PC-3 (cell line): ENCODE measurements around the gene SLC35F3. TPM values are rescaled to one million over a fixed set of nuclear protein-coding genes. Genes with fewer than 3 reads are reported as not detected.

ENCODE experiments used
- ATAC-seq: fragments of 200-7000 bp; cut with Tn5 transposase; 2 replicates; pipeline ENCODE4 v1.9.1; 2020; ENCODE audit warnings: mild to moderate bottlenecking, moderate library complexity
- BruUV-seq: library from RNA; stranded (reverse); fragments of 400-500 nt; replicated peaks from 2 replicates; lab custom pipeline; 2021; lab: Mats Ljungman, UMichigan
- CTCF ChIA-PET: fragments of 300-600 bp; sonication (Branson Sonifier 250); formaldehyde crosslinking; loops from one replicate; lab custom pipeline; 2022; ENCODE audit warnings: antibody characterized with exemption; lab: Charles Lee
- POLR2A ChIA-PET: fragments of 300-600 bp; sonication (Branson Sonifier 250); formaldehyde crosslinking; loops from one replicate; lab custom pipeline; 2022; ENCODE audit warnings: antibody characterized with exemption; ENCODE audit not compliant: unreplicated experiment; lab: Charles Lee
- DNase-seq: peaks from one replicate; pipeline ENCODE4 v3.0.0-alpha.2; 2015
- H2AFZ ChIP-seq: fragments of 300-600 bp; sonication (generic); 2 replicates; pipeline ENCODE4 v1.6.0; 2016; ENCODE audit warnings: antibody characterized with exemption, low read length
- H3F3A ChIP-seq: fragments of 300-600 bp; sonication (generic); one replicate; pipeline ENCODE4 v1.6.0; 2017; ENCODE audit warnings: antibody characterized with exemption, low read length, control low read depth, mild to moderate bottlenecking; ENCODE audit not compliant: unreplicated experiment
- H3K27ac ChIP-seq: fragments of 300-600 bp; sonication (generic); 2 replicates; pipeline ENCODE4 v1.5.1; 2016; ENCODE audit warnings: mild to moderate bottlenecking, low read length
- H3K27me3 ChIP-seq: fragments of 300-600 bp; sonication (generic); 2 replicates; pipeline ENCODE4 v1.6.1; 2016; ENCODE audit warnings: low read length, mixed read lengths
- H3K36me3 ChIP-seq: fragments of 300-600 bp; sonication (generic); 2 replicates; pipeline ENCODE4 v1.6.1; 2016; ENCODE audit warnings: low read depth, mixed run types, low read length, mixed read lengths
- H3K4me1 ChIP-seq: fragments of 300-600 bp; sonication (generic); 2 replicates; pipeline ENCODE4 v1.5.1; 2016; ENCODE audit warnings: low read length; ENCODE audit not compliant: insufficient read depth
- H3K4me2 ChIP-seq: fragments of 300-600 bp; sonication (generic); 2 replicates; pipeline ENCODE4 v1.6.0; 2016; ENCODE audit warnings: low read length
- H3K4me3 ChIP-seq: fragments of 300-600 bp; sonication (generic); 2 replicates; pipeline ENCODE4 v1.5.1; 2016; ENCODE audit warnings: mild to moderate bottlenecking, low read length, mixed read lengths
- H3K79me2 ChIP-seq: fragments of 300-600 bp; sonication (generic); 2 replicates; pipeline ENCODE4 v1.6.1; 2017; ENCODE audit warnings: low read length, mixed read lengths
- H3K9ac ChIP-seq: fragments of 300-600 bp; sonication (generic); 2 replicates; pipeline ENCODE4 v1.6.0; 2016; ENCODE audit warnings: mild to moderate bottlenecking, low read length
- H3K9me2 ChIP-seq: fragments of 300-600 bp; sonication (generic); replicated peaks from 2 replicates; pipeline ENCODE4 v1.6.1; 2016; ENCODE audit warnings: mixed run types, low read length, mixed read lengths
- H3K9me3 ChIP-seq: fragments of 300-600 bp; sonication (generic); 2 replicates; pipeline ENCODE4 v1.6.1; 2016; ENCODE audit warnings: low read length, mixed read lengths
- H4K20me1 ChIP-seq: fragments of 300-600 bp; sonication (generic); 2 replicates; pipeline ENCODE4 v1.6.1; 2016; ENCODE audit warnings: low read length, mixed read lengths
- CTCF ChIP-seq: fragments of 300-600 bp; sonication (generic); conservative IDR thresholded peaks from 2 replicates; pipeline ENCODE4 v1.5.1; 2017; ENCODE audit warnings: antibody characterized with exemption, low read depth, mild to moderate bottlenecking, low read length
- EZH2 ChIP-seq: fragments of 300-600 bp; sonication (generic); IDR thresholded peaks from one replicate; pipeline ENCODE4 v1.6.1; 2017; ENCODE audit warnings: antibody characterized with exemption, mild to moderate bottlenecking, low read length; ENCODE audit not compliant: unreplicated experiment
- EZH2phosphoT487 ChIP-seq: fragments of 300-600 bp; sonication (generic); IDR thresholded peaks from 2 replicates; pipeline ENCODE4 v1.6.1; 2018; ENCODE audit warnings: mild to moderate bottlenecking, antibody characterized with exemption, low read length, borderline replicate concordance
- intact Hi-C: fragments of 100-400 bp; cut with micrococcal nuclease; formaldehyde crosslinking; loops from 2 replicates; pipeline ENCODE4 v1.9.0; 2023
- total RNA-seq: library from RNA; depleted of rRNA; stranded (reverse); fragments of >200 nt; gene quantifications from 2 replicates; pipeline ENCODE4 v1.2.3, GENCODE V29; 2014

Gene SLC35F3
- total RNA-seq, 1 experiment from 2014 or later = 17.7 TPM

- Histone ChIP-seq H3K4me2 (no peak overlapping the region), H2AFZ (no peak overlapping the region), H3K4me3 (no peak overlapping the region), H3K9me2 (no peaks in the 10 kb centered on the region), H3K27ac (no peak overlapping the region), H3K9me3 (no peaks in the 10 kb centered on the region), H3K79me2 (peaks cover 61% of the 10 kb centered on the region), H3K36me3 (0 out of 2 replicates have a peak, but pooled peaks cover 6% of the 10 kb centered on the region), H3K9ac (no peak overlapping the region), H3K27me3 (no peaks in the 10 kb centered on the region), H3F3A (no peaks in the 10 kb centered on the region), H3K4me1 (no peaks in the 10 kb centered on the region), H4K20me1 (no peaks in the 10 kb centered on the region)
- DNase-seq (no peak), ATAC-seq (no peak)
- TF ChIP-seq EZH2phosphoT487 (no peak), CTCF (no peak), EZH2 (no peak)
- CTCF ChIA-PET = no interaction called here
- intact Hi-C loops = no loop called here
- POLR2A ChIA-PET = no interaction called here
- no TSS peak for BruUV-seq
Measured at GRCh38 chr1:233928123-233928522, 23.6 kb downstream of the SLC35F3 start.

- Histone ChIP-seq H4K20me1 (no peaks in the 10 kb centered on the region), H2AFZ (no peak overlapping the region), H3K4me2 (no peak overlapping the region), H3K4me1 (no peaks in the 10 kb centered on the region), H3K9me2 (no peaks in the 10 kb centered on the region), H3K9ac (no peak overlapping the region), H3F3A (no peaks in the 10 kb centered on the region), H3K79me2 (peaks cover 43% of the 10 kb centered on the region), H3K27ac (no peak overlapping the region), H3K36me3 (0 out of 2 replicates have a peak, but pooled peaks cover 6% of the 10 kb centered on the region), H3K4me3 (no peak overlapping the region), H3K27me3 (no peaks in the 10 kb centered on the region), H3K9me3 (no peaks in the 10 kb centered on the region)
- intact Hi-C loops = no loop called here
- ATAC-seq (no peak), DNase-seq (no peak)
- no TSS peak for BruUV-seq
- CTCF ChIA-PET = no interaction called here
- POLR2A ChIA-PET = no interaction called here
- TF ChIP-seq CTCF = no peak
- TF ChIP-seq EZH2 = no peak
- no peak for TF ChIP-seq EZH2phosphoT487
Measured at GRCh38 chr1:233933339-233933738, 28.9 kb downstream of the SLC35F3 start.

GRCh38 chr1:233935297-233935868 lies 30.9 kb downstream of the SLC35F3 start:
- Histone ChIP-seq H3K36me3 (no peaks in the 10 kb centered on the region), H3F3A (no peaks in the 10 kb centered on the region), H3K4me3 (no peak overlapping the region), H3K4me2 (no peak overlapping the region), H3K9me3 (no peaks in the 10 kb centered on the region), H2AFZ (no peak overlapping the region), H3K27me3 (no peaks in the 10 kb centered on the region), H4K20me1 (no peaks in the 10 kb centered on the region), H3K9me2 (no peaks in the 10 kb centered on the region), H3K4me1 (no peaks in the 10 kb centered on the region), H3K79me2 (peaks cover 23% of the 10 kb centered on the region; the same call in 1 of the 2 replicates), H3K27ac (no peak overlapping the region), H3K9ac (no peak overlapping the region)
- no TSS peak for BruUV-seq
- intact Hi-C loops = no loop called here
- DNase-seq (no peak), ATAC-seq (no peak)
- CTCF ChIA-PET = no interaction called here
- POLR2A ChIA-PET = interaction anchor here (0.9 kb wide), 1 partner anchor 8 kb away, joined by 15 read pairs; no protein-coding TSS in a partner anchor
- TF ChIP-seq CTCF = no peak
- no peak for TF ChIP-seq EZH2
- no peak for TF ChIP-seq EZH2phosphoT487
